Measurements from ENCODE around the gene CCDC63.
A peak's percentile ranks its signal among the peaks of the same experiment; 100 is the strongest.

CCDC63 gene

GRCh38 chr12:110846615-110847566 is at the start of gene CCDC63:
Gene CCDC63, plus strand, starts transcription at chr12:110846987. Its CDS starts 5,968 bp downstream, at chr12:110852955.
- ChIA-PET POLR2A (ENCODE audit: low non-redundant PET) (no interaction called here), CTCF (interaction anchor here (0.6 kb wide), 1 partner anchor 41 kb away, joined by 3 read pairs; no protein-coding TSS in a partner anchor)
- no peak for DNase-seq (ENCODE audit: low spot score)
- TF ChIP-seq, protein P1, sequence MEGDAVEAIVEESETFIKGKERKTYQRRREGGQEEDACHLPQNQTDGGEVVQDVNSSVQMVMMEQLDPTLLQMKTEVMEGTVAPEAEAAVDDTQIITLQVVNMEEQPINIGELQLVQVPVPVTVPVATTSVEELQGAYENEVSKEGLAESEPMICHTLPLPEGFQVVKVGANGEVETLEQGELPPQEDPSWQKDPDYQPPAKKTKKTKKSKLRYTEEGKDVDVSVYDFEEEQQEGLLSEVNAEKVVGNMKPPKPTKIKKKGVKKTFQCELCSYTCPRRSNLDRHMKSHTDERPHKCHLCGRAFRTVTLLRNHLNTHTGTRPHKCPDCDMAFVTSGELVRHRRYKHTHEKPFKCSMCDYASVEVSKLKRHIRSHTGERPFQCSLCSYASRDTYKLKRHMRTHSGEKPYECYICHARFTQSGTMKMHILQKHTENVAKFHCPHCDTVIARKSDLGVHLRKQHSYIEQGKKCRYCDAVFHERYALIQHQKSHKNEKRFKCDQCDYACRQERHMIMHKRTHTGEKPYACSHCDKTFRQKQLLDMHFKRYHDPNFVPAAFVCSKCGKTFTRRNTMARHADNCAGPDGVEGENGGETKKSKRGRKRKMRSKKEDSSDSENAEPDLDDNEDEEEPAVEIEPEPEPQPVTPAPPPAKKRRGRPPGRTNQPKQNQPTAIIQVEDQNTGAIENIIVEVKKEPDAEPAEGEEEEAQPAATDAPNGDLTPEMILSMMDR (conservative IDR thresholded peaks at IDR 0.05; ENCODE audit: low read depth), result no peak
- no peak within 1 kb of the TSS for H3K27ac ChIP-seq

- no peak overlapping the region for H3K27ac ChIP-seq
- ChIA-PET CTCF (interaction anchor here (0.6 kb wide), 1 partner anchor 637 kb away, joined by 3 read pairs; no protein-coding TSS in a partner anchor), POLR2A (ENCODE audit: low non-redundant PET) (no interaction called here)
- DNase-seq (ENCODE audit: low spot score), result no peak
- TF ChIP-seq, protein P1 (conservative IDR thresholded peaks at IDR 0.05; ENCODE audit: low read depth), result no peak
Observed at GRCh38 chr12:110798461-110798860, 48.3 kb upstream of the CCDC63 start.

- DNase-seq (ENCODE audit: low spot score), result no peak
- no peak overlapping the region for H3K27ac ChIP-seq
- TF ChIP-seq, protein P1 (conservative IDR thresholded peaks at IDR 0.05; ENCODE audit: low read depth), result no peak
- ChIA-PET POLR2A (ENCODE audit: low non-redundant PET) (no interaction called here), CTCF (no interaction called here)
Observed at GRCh38 chr12:110802489-110802888, 44.3 kb upstream of the CCDC63 start.

GRCh38 chr12:110804406-110804805 is 42.4 kb upstream of the CCDC63 start:
- TF ChIP-seq, protein P1 (conservative IDR thresholded peaks at IDR 0.05; ENCODE audit: low read depth), result no peak
- CTCF ChIA-PET, result no interaction called here
- POLR2A ChIA-PET (ENCODE audit: low non-redundant PET), result no interaction called here
- no peak for DNase-seq (ENCODE audit: low spot score)
- no peak overlapping the region for H3K27ac ChIP-seq

DNA sequence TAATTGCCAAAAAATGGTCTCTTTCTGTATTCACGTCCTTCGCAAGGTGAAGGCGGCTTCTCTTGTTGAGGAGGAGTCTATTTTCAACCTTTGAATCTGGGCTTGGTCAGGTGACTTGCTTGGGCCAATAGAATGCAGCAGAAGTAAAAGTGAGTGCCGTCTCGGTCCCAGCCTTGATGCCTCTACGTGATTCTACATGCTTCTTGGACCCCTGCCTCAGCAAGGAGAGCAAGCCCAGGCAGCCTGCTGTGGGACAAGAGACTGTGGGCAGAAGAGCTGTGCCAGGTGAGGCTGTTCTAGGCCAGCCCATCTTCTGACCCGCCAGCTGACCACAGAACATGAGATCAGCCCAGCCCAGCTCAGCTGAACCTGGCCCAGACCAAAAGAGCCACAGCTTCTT is 39.1 kb upstream of the CCDC63 start:
- peak overlapping the region; percentile 77 for H3K27ac ChIP-seq
- CTCF ChIA-PET, result no interaction called here
- no peak for DNase-seq (ENCODE audit: low spot score)
- TF ChIP-seq, protein P1 (conservative IDR thresholded peaks at IDR 0.05; ENCODE audit: low read depth), result no peak
- POLR2A ChIA-PET (ENCODE audit: low non-redundant PET), result no interaction called here

DNA sequence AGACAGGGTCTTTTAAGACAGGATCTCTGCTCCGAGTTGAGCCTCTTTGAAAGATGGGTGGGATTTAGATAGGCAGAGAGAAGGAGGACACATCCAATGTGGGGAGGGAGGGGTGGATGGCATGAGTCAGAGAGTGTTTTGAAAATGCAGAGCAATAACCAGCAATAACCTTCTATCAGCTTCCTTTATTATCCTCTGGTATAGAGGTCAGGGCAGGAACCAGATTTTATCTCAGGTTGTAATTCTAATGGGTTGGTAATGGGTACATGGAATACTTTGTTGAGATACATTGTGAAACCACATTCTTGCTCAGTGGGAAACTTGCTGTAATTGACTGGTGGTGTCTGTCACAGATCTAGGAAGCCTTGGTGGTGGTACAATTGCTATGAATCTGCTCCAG is 37.6 kb upstream of the CCDC63 start:
- H3K27ac ChIP-seq, result no peak overlapping the region
- ChIA-PET POLR2A (ENCODE audit: low non-redundant PET) (no interaction called here), CTCF (interaction anchor here (0.5 kb wide), 1 partner anchor 32 kb away, joined by 3 read pairs; no protein-coding TSS in a partner anchor)
- TF ChIP-seq, protein P1 (conservative IDR thresholded peaks at IDR 0.05; ENCODE audit: low read depth), result no peak
- DNase-seq (ENCODE audit: low spot score), result no peak

Measured in RWPE1 (cell line).